Measurements from ENCODE around the gene BLACAT1. TPM values are rescaled to one million over a fixed set of nuclear protein-coding genes. Genes with fewer than 3 reads are reported as not detected.

The BLACAT1 gene
- total and polyA plus RNA-seq, 9 of the 15 experiments (the other 6 are each of a cell fraction or from before 2014, with no cell fraction given), result 0.10 to 5.9 (median 0.73) TPM

GRCh38 chr1:205473966-205474365, 18.1 kb upstream of the BLACAT1 start:
- Histone ChIP-seq H3K9ac (ENCODE audit: insufficient read depth in 1 of 2, low read depth in 2 of 2, low read length in 2 of 2) (no peak overlapping the region), H4K20me1 (replicated peaks; ENCODE audit: control insufficient read depth, insufficient read depth, low read length) (0 out of 2 replicates have a peak, but pooled peaks cover 4% of the 10 kb centered on the region), H3K36me3 (ENCODE audit: control insufficient read depth, insufficient read depth, low read length) (no peaks in the 10 kb centered on the region), H3K27me3 (ENCODE audit: control insufficient read depth in 2 of 2, insufficient read depth in 2 of 2, low read length in 2 of 2) (peaks cover 9 to 29% of the 10 kb centered on the region in 2 experiments; a peak in 3 of 5 replicates), H3K9me3 (replicated peaks; ENCODE audit: control insufficient read depth, insufficient read depth, low read depth, low read length) (peaks cover 4% of the 10 kb centered on the region; the same call in 1 of the 2 replicates), H2AFZ (ENCODE audit: low read depth, low read length) (no peak overlapping the region), H3K4me2 (ENCODE audit: insufficient read depth, low read length) (no peak overlapping the region), H3K4me1 (replicated peaks in 1 of 2; ENCODE audit: control insufficient read depth in 2 of 2, insufficient read depth in 2 of 2, low read length in 2 of 2) (peaks cover 0 to 4% of the 10 kb centered on the region in 2 experiments; a peak in 1 of 5 replicates), H3K79me2 (ENCODE audit: control insufficient read depth, insufficient read depth, low read length) (no peaks in the 10 kb centered on the region), H3K9me1 (ENCODE audit: control insufficient read depth, insufficient read depth, low read length) (no peaks in the 10 kb centered on the region), H3K27ac (ENCODE audit: extremely low read depth, low read depth, low read length) (no peak overlapping the region), H3K4me3 (no peak overlapping the region)
- POLR2A ChIA-PET, result no interaction called here
- WGBS (ENCODE audit: insufficient coverage, low coverage, missing lambda C conversion rate), result 1% methylated on average over 7 of the region's 7 CpGs
- ATAC-seq, result no peak
- CTCF ChIA-PET (ENCODE audit: low intra/inter-chr PET ratio), result no interaction called here
- in situ Hi-C loops (cut with MboI) (no loop called here), intact Hi-C loops (cut with micrococcal nuclease) (no loop called here)
- no peak for DNase-seq (ENCODE audit: extremely low read depth in 1 of 4, low spot score in 3 of 4)
- TF ChIP-seq NR2C1 (IDR thresholded peaks at IDR 0.05), result no peak
- no peak for TF ChIP-seq NR2C1 (tag; IDR thresholded peaks at IDR 0.05)
- TF ChIP-seq TRIM24 (IDR thresholded peaks at IDR 0.05), result no peak
- no peak for TF ChIP-seq ARID4B (CRISPR knock-in tag; IDR thresholded peaks at IDR 0.05)
- no peak for TF ChIP-seq ZNF140 (CRISPR knock-in tag; IDR thresholded peaks at IDR 0.05)
- no peak for TF ChIP-seq HDAC6 (IDR thresholded peaks at IDR 0.05; ENCODE audit: low read depth, low read length)
- TF ChIP-seq MXI1 (IDR thresholded peaks at IDR 0.05; ENCODE audit: low read depth, low read length), result no peak
- TF ChIP-seq HES1 (IDR thresholded peaks at IDR 0.05; ENCODE audit: low read depth), result no peak
- TF ChIP-seq CGGBP1 (CRISPR knock-in tag; IDR thresholded peaks at IDR 0.05), result no peak
- no peak for TF ChIP-seq NFE2L1 (tag; IDR thresholded peaks at IDR 0.05; ENCODE audit: borderline replicate concordance, low read depth)
- no peak for TF ChIP-seq SRSF3 (IDR thresholded peaks at IDR 0.05; ENCODE audit: insufficient read depth, low read length)
- no peak for TF ChIP-seq STAG1 (CRISPR knock-in tag; IDR thresholded peaks at IDR 0.05; ENCODE audit: borderline replicate concordance)
- TF ChIP-seq ZBTB17 (CRISPR knock-in tag; IDR thresholded peaks at IDR 0.05), result no peak
- BruUV-seq (replicated peaks), result no TSS peak
- FAIRE-seq, result no peak
